ENCODE data around the gene ENTPD7. TPM values are rescaled to one million over a fixed set of nuclear protein-coding genes. Genes with fewer than 3 reads are reported as not detected.

The ENTPD7 gene
- total and polyA plus RNA-seq, 9 of the 15 experiments (the other 6 are each of a cell fraction or from before 2014, with no cell fraction given) = 1.4 to 13.9 (median 8.5) TPM

- TF ChIP-seq ZNF518B (CRISPR knock-in tag; IDR thresholded peaks at IDR 0.05) (no peak), ZNF174 (CRISPR knock-in tag; IDR thresholded peaks at IDR 0.05) (no peak), ZNF124 (CRISPR knock-in tag; IDR thresholded peaks at IDR 0.05) (no peak), HBP1 (CRISPR knock-in tag; IDR thresholded peaks at IDR 0.05) (peak; percentile 94), ZNF436 (CRISPR knock-in tag; IDR thresholded peaks at IDR 0.05) (no peak), POLR2B (IDR thresholded peaks at IDR 0.05; ENCODE audit: low read depth, partially characterized antibody) (peak; percentile 37), KDM4B (IDR thresholded peaks at IDR 0.05; ENCODE audit: borderline replicate concordance in 2 of 2, low read depth in 1 of 2) (no peak), ETV6 (IDR thresholded peaks at IDR 0.05; ENCODE audit: borderline replicate concordance in 1 of 2, low read depth in 2 of 2, low read length in 1 of 2) (no peak), ETV6 (CRISPR knock-in tag; IDR thresholded peaks at IDR 0.05; ENCODE audit: borderline replicate concordance) (no peak; the same call in 1 of the 2 replicates), ZNF449 (CRISPR knock-in tag; IDR thresholded peaks at IDR 0.05) (no peak), ZNF311 (CRISPR knock-in tag; IDR thresholded peaks at IDR 0.05) (no peak), TCFL5 (CRISPR knock-in tag; conservative IDR thresholded peaks at IDR 0.05) (no peak), ZNF584 (CRISPR knock-in tag; IDR thresholded peaks at IDR 0.05; ENCODE audit: low read depth) (no peak), ZNF75A (CRISPR knock-in tag; IDR thresholded peaks at IDR 0.05) (no peak), ZNF583 (CRISPR knock-in tag; IDR thresholded peaks at IDR 0.05) (no peak), GTF2F1 (IDR thresholded peaks at IDR 0.05; ENCODE audit: low read depth, low read length) (no peak), KDM5B (IDR thresholded peaks at IDR 0.05; ENCODE audit: insufficient replicate concordance, low read depth, low read length) (no peak), TRIM24 (IDR thresholded peaks at IDR 0.05) (peak; percentile 64 to 71), RNF2 (IDR thresholded peaks at IDR 0.05) (peak; percentile 64)
- TF ChIP-seq, protein P1, sequence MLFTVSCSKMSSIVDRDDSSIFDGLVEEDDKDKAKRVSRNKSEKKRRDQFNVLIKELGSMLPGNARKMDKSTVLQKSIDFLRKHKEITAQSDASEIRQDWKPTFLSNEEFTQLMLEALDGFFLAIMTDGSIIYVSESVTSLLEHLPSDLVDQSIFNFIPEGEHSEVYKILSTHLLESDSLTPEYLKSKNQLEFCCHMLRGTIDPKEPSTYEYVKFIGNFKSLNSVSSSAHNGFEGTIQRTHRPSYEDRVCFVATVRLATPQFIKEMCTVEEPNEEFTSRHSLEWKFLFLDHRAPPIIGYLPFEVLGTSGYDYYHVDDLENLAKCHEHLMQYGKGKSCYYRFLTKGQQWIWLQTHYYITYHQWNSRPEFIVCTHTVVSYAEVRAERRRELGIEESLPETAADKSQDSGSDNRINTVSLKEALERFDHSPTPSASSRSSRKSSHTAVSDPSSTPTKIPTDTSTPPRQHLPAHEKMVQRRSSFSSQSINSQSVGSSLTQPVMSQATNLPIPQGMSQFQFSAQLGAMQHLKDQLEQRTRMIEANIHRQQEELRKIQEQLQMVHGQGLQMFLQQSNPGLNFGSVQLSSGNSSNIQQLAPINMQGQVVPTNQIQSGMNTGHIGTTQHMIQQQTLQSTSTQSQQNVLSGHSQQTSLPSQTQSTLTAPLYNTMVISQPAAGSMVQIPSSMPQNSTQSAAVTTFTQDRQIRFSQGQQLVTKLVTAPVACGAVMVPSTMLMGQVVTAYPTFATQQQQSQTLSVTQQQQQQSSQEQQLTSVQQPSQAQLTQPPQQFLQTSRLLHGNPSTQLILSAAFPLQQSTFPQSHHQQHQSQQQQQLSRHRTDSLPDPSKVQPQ (CRISPR knock-in tag; IDR thresholded peaks at IDR 0.05; ENCODE audit: borderline replicate concordance) = no peak
These were observed 38.4 kb upstream of the ENTPD7 start (continued) for GRCh38 chr10:99620711-99621453.
